ENCODE measurements around the gene FMO2.

FMO2 gene

GRCh38 chr1:171206204-171206977 lies 21.3 kb downstream of the FMO2 start:
- DNase-seq (ENCODE audit: low read depth): no peak
- no peak for TF ChIP-seq CTCF (IDR thresholded peaks at IDR 0.05; ENCODE audit: insufficient read depth, low read depth, low read length, missing control alignments)
- H3K4me3 ChIP-seq (ENCODE audit: low read length): no peak overlapping the region

- no peak for TF ChIP-seq CTCF (IDR thresholded peaks at IDR 0.05; ENCODE audit: insufficient read depth, low read depth, low read length, missing control alignments)
- DNase-seq (ENCODE audit: low read depth): no peak
- no peak overlapping the region for H3K4me3 ChIP-seq (ENCODE audit: low read length)
Observed at GRCh38 chr1:171206978-171207355, 21.9 kb downstream of the FMO2 start.

GRCh38 chr1:171207377-171207776 lies 22.3 kb downstream of the FMO2 start:
- DNase-seq (ENCODE audit: low read depth): no peak
- no peak for TF ChIP-seq CTCF (IDR thresholded peaks at IDR 0.05; ENCODE audit: insufficient read depth, low read depth, low read length, missing control alignments)
- H3K4me3 ChIP-seq (ENCODE audit: low read length): no peak overlapping the region

- no peak for TF ChIP-seq CTCF (IDR thresholded peaks at IDR 0.05; ENCODE audit: insufficient read depth, low read depth, low read length, missing control alignments)
- DNase-seq (ENCODE audit: low read depth): no peak
- H3K4me3 ChIP-seq (ENCODE audit: low read length): no peak overlapping the region
Observed at GRCh38 chr1:171210355-171210754, 25.3 kb downstream of the FMO2 start.

GRCh38 chr1:171212607-171213351 lies 27.7 kb downstream of the FMO2 start:
- no peak overlapping the region for H3K4me3 ChIP-seq (ENCODE audit: low read length)
- TF ChIP-seq CTCF (IDR thresholded peaks at IDR 0.05; ENCODE audit: insufficient read depth, low read depth, low read length, missing control alignments): no peak
- no peak for DNase-seq (ENCODE audit: low read depth)

- no peak for DNase-seq (ENCODE audit: low read depth)
- TF ChIP-seq CTCF (IDR thresholded peaks at IDR 0.05; ENCODE audit: insufficient read depth, low read depth, low read length, missing control alignments): no peak
- H3K4me3 ChIP-seq (ENCODE audit: low read length): no peak overlapping the region
Observed at GRCh38 chr1:171213559-171214454, 28.7 kb downstream of the FMO2 start.

Data from epithelial cell of esophagus (primary cell).